NCI-H524 treated with DMSO at 0.1 percent for 48 hours (cell line): ENCODE results near the gene EML2.
"Not testable (repeated sequence)": the region's sequence is repeated elsewhere in the genome, so short reads cannot be mapped to it uniquely, and the experiment has no call there.

Experiments used
- DNase-seq: peaks from one replicate; lab custom pipeline; 2025; lab: John Stamatoyannopoulos, UW

The EML2 gene

GRCh38 chr19:45646345-45646698, 7.1 kb upstream of the EML2 start:
- no peak for DNase-seq

- peak; percentile 78 for DNase-seq
Measured at GRCh38 chr19:45645631-45646344, 6.6 kb upstream of the EML2 start.

GRCh38 chr19:45645068-45645630, 6.0 kb upstream of the EML2 start:
- no peak for DNase-seq

GRCh38 chr19:45643927-45644771, 5.0 kb upstream of the EML2 start:
- DNase-seq = no peak

- DNase-seq = peak; percentile 65
Measured at GRCh38 chr19:45643024-45643926, 4.1 kb upstream of the EML2 start.

- no peak for DNase-seq
Measured at GRCh38 chr19:45641274-45642105, 2.3 kb upstream of the EML2 start.

GRCh38 chr19:45640849-45641273, 1.7 kb upstream of the EML2 start:
- no peak for DNase-seq

- no peak for DNase-seq
Measured at GRCh38 chr19:45637890-45638667, 1.1 kb downstream of the EML2 start.

GRCh38 chr19:45636902-45637301, 2.3 kb downstream of the EML2 start:
- DNase-seq = no peak

- no peak for DNase-seq
Measured at GRCh38 chr19:45636275-45636674, 2.9 kb downstream of the EML2 start.

GRCh38 chr19:45632468-45633196, 6.6 kb downstream of the EML2 start:
- no peak for DNase-seq

GRCh38 chr19:45630463-45630862, 8.7 kb downstream of the EML2 start:
- DNase-seq = no peak

- DNase-seq = no peak
Measured at GRCh38 chr19:45629704-45630103, 9.5 kb downstream of the EML2 start.

GRCh38 chr19:45628219-45628618, 11.0 kb downstream of the EML2 start:
- not testable (repeated sequence) for DNase-seq

- DNase-seq = no peak
Measured at GRCh38 chr19:45623984-45624383, 15.2 kb downstream of the EML2 start.

- DNase-seq = no peak
Measured at GRCh38 chr19:45621976-45622503, 17.2 kb downstream of the EML2 start.

- no peak for DNase-seq
Measured at GRCh38 chr19:45621389-45621788, 17.8 kb downstream of the EML2 start.

- no peak for DNase-seq
Measured at GRCh38 chr19:45616704-45617017, 22.5 kb downstream of the EML2 start.
